ENCODE data around the gene PSMC5.
"Not testable (repeated sequence)": the region's sequence is repeated elsewhere in the genome, so short reads cannot be mapped to it uniquely, and the experiment has no call there.

Gene PSMC5

DNA sequence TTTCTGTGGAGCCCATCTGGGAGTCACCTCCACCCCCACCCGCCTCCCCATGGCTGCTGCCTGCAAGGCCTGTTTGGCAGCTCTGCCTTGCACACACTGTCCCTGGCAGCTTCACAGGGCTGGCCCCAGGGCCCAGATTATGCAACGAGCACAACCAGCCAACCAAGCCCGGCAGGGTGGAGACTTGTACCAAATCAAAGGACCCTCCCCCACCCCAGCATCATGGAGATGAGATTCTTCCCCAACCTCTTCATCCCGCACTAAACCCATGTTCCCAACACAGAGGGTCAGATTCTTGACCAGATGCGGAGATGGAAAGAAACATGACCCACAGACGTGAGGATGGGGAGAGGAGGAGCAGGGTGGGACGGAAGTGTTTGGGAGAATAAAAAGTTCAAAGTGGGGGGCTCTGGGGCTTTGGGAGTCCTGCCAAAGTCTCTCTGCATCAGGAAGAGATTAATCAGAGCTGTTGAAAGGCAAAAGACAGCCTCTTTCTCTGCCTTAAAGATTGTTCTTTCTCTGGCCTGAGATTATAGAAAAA is 11.5 kb downstream of the PSMC5 start:
- DNase-seq = peak in 54 of 56 donors; percentile 47 to 95 (median 82)

DNA sequence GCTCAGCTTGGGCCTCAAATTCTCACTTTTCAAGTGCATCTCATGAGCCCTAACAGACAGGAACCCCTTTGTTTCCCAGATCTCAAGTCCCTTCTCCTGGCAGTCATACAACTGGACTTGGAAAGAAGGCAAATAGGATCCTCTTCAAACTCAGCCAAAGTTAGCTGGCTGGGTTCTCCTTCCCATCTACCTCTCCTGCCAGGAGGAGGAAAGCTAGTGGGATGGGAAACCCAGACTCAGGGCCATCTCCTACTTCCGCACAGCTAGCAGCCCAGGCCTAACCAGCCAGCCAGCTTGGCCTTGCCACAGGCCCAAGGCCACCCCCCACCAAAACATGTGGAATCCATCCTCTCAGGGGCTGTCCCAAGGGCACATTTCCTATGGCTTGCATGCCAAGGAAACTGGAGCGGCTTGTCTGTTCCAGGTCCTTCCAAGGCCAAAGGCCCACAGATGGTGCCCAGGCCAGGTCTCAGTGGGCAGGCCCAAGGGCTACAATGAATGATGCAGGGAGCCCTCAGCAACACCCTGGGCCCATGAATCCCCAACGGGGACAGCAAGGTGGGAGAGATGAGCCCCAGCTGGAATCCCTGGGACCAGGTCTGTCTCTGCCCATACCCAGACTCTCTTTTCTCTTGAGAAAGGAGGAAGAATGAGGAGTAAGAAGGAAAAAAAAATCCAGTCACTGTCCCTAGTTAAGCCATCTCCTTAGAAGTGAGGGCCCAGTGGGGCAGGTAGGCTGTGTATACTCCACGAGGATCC is 13.5 kb downstream of the PSMC5 start:
- peak in 7 of 56 donors; percentile 15 to 33 (median 24) for DNase-seq

DNA sequence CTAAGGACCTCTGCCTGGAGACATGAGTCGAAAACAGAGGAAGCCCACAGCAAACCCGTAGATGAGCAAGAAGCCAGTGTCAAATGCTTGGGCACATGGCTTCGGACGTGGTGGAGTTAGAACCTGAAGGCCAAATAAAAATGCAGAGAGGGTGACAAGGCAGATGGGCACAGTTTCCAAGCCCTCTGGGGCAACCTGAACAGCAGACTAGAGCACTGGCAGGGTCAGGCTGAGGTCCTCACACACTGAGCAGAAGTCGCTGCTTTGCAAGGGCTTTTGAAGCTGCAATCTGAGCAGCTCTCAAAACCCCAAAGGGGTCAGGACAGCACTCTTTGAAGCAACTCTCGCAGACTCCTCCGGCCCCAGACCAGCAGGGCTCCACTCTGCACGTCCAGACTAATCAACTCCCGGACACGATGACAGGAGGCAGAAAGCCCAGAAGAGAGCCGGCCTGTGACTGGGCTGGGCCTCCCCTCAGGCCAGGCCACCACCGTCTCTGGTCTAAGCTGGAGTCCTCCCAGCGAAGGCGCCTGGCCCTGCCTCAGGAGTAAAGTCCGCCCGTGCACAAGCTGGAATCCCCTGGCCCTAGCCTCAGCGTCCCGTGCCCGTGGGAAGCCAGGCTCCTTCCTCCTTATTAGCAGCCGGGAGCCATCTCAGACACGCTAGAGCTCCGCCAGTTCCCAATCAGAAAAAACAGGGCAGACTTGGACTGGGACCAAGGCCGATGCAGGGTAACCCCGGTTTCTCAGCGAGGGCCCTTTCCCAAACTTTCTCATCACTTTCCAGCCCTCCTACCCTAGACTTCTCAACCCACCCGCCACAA is 14.3 kb downstream of the PSMC5 start:
- DNase-seq = peak in 38 of 56 donors; percentile 15 to 72 (median 46)

DNA sequence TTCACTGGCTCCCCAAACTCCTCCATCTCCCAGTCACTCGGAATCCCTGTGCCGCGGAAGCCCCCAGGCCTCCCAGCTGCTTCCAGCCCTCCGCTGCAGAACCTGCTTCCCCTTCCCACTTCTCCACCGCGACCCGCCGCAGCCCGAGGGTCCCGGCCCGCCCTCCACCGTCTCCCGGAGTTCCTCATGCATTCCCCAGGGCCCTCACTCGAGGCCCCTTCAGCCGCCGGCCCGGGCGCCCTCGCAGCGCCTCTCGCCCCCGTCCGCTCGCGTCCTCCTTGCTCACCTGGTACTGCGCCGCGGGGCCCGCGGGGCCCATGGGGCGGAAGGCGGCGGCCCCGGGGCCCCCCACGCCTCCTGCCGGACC is 14.9 kb downstream of the PSMC5 start:
- peak in 6 of 56 donors; percentile 45 to 63 (median 53) for DNase-seq

DNA sequence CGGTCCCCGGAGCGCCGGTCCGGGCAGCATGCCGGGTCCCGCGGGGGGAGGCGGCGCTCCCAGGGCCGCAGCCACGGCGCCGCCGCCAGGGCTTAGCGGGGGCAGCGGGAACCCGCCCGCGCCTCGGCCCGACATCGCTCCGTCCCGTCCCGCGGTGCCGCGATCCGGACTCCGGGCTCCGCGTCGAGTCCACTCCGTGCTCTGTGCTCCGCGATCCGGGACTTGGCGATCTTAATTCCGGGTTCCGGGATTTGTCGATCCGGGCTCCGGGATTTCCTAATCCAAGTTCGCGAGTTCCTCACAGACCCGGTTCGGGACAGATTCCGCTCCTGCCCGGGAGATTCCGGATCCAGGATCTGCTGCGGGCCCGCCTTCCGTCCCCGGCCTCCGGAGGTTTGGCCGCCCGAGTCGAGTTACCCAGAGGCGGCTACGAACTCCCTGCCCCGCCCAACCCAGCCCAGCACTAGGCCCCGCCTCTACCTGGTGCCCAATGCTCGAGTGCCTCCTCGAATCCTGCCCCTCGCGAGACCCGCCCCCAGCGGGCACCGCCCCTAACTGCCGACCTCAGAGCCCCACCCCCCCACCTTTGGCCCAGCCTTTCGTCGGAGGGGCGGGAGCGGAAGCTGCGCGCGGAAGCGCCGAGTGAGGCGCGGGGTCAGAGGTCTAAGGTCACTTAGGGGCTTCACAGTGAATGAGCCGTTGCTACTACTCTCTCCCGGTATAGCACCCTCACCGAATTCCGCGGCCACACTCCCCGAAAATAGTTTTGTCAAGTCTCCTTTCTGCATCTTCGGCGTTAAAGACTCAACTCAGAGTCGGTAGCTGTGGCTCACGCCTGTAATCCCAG is 15.5 kb downstream of the PSMC5 start, which contains the start of gene SMARCD2:
SMARCD2 (minus strand) TSS at position 146 of the 847 bp plus-strand sequence; CDS start at position 135, 11 bp downstream.
- peak; percentile 81 to 100 (median 97) for DNase-seq

DNA sequence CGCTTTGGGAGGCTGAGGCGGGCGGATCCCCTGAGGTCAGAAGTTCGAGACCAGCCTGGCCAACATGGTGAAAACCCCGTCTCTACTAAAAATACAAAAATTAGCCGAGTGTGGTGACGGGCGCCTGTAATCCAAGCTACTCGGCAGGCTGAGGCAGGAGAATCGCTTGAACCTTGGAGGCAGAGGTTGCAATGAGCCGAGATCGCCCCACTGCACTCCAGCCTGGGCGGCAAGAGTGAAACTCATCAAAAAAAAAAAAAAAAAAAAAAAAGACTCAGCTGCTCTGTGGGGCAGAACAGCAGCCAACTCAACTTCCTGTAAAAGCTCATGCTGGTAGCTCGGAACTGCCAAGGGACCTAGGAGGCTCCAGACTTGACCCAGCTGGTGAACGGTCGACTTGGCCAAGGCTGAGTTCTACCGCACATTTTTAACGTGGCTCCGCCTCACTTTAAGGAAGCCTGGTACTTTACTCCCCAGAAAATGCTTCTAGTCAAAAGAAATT is 16.2 kb downstream of the PSMC5 start:
- peak in 7 of 56 donors; percentile 17 to 27 (median 22) for DNase-seq

DNA sequence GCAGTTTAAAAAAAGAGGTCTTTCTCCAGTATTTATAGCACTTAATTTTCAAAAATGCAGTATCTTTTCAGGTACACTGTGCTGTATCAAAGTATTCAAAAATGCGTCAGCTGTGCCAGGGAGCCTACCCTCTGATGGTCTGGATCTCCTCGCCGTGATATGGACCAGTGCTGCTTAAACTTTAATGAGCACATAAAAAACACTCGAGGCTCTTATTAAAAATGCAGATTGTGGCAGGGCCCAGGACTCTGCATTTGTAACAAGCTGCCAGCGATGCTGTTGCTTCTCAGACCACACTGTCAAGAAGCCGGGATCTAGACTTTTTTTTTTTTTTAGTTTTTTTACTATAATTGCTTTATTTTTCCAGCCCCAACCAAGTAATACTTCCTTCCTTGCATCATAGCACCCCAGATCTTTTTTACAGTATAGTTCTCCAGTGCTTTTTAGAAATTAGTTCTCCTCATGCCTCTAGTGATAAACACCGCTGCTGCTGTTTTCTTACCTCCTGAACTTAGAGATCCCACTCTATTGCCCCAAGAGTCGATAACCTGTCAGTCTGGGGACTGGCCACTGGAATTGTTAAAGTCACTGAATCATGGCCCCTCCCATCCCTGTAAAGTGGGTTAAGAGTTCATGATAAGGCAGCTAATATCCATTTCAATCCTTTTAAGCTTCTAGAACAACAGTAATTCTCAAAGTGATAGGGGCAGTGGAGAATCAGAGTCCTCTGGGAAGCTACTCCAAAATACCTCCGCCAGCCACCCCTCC is 16.9 kb downstream of the PSMC5 start:
- no peak for DNase-seq

DNA sequence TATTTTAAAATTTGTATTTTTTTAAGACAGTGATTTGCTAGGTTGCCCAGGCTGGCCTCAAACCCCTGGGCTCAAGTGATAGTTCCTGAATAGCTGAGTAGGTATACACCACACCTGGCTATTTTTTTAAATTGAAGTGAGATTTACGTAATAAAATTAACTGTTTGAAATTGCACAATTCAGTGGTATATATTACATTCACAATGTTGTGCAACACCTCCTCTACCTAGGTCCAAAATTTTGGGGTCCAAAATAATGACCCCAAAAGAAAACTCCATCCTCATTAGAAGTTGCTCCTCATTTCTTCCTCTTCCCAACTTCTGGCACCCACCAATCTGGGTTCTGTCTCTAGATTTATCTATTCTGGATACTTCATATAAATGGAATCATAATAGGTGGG is 18.3 kb downstream of the PSMC5 start:
- DNase-seq = no peak

DNA sequence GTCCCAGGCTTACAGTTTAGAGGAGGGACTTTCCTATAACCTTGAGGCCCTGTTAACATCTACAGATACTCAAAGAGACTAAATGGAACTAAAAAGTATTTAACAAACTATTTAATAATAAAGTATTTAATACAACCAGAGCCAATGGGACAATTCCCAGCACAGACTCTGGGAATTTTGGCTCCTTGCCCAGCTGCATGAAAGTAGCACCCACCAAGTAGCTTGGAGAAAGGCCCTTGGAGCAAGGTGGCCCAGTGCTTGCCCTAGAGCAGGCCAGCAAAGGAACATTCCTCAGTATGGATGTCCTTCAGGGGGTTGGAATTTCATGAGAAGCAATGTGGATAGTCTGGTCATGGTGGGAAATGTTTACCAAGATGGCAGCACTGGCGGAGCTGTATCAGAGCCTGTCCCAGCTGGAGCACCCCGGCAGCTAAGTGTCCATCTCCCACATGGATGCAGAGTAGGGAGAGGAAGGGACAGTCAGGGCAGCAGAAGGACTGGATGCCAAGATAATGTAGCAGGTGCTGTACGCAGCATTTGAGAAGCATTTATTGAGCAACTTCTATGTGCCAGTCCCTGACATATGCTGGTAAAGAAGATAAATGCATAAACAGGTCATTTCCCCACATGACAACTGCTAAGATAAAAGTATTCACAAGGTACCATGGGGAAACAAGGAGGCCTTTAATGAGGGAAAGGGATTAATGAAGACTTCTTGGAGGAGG is 20.5 kb downstream of the PSMC5 start:
- DNase-seq = no peak

DNA sequence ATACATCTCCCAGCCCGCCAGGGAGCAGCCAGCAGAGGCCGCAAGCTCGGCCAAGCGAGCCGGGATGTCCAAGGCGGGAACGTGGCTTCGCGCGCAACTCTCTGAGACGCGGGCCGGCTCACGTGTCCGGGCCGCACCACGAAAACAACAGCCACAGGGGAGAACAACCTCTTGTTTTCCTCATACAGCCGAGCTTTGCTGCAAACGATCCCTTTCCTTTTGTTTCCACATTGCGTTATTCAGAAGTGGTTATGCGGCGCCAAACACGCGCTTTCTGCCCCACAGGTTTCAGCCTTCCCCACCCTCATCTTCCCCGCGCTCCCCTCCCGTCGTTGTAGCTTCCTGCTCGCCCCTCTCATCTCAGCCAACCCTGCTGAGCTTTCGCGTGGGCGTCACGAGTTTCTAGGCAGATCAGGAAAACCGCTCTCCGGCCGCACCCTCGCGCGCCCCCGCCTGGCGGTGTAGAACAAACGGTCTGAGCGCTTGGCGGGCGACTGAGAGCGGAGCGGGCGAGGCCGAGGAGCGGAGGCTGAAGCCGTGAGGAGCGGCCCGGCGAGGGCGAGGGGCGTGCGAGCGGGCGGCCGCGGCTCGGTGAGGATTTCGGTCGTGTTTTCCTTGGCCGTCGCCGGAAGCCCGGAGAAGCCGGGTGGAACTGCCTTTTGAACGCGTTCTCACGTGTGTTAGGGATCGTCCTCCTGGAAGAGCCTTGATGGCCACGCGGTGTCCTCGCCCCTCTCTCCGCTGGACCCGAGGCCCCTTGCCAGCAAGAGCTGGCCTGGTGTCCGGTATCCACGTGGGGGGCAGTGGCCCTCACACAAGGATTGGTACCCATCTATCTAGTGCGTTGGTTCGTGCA is 21.8 kb downstream of the PSMC5 start:
- DNase-seq = peak in 55 of 56 donors; percentile 44 to 90 (median 79)

DNA sequence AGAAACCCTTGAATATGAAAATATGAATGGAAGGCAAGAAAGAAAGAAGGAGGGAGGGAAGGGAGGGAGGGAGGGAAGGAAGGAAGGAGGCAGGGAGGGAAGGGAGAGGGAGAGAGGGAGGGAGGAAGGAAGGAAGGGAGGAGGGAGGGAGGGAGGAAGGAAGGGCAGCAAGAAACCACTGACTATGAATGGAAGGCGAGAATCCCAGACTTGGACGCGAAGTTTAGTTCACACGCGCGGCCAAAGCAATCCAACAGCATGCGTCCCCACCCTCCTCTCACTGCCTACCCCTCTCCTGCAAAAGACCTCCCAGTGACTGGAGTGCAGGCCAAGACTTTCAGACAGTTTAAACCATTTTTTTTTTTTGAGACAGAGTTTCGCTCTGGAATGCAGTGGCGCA is 23.2 kb downstream of the PSMC5 start:
- no peak for DNase-seq

DNA sequence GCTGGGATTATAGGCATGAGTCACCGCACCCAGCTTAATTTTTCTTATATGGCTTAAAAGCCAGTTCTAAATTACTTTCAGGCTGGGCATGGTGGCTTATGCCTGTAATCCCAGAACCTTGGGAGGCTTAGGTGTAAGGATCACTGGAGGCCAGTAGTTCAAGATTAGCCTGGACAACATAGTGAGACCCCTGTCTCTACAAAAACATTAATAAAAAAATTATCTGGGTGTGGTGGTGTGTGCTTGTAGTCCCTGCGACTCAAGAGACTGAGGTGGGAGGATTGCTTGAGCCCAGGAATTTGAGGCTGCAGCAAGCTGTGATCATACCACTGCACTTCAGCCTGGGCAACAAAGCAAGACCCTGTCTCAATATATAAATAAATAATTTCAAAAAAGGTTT is 26.0 kb downstream of the PSMC5 start:
- no peak for DNase-seq

DNA sequence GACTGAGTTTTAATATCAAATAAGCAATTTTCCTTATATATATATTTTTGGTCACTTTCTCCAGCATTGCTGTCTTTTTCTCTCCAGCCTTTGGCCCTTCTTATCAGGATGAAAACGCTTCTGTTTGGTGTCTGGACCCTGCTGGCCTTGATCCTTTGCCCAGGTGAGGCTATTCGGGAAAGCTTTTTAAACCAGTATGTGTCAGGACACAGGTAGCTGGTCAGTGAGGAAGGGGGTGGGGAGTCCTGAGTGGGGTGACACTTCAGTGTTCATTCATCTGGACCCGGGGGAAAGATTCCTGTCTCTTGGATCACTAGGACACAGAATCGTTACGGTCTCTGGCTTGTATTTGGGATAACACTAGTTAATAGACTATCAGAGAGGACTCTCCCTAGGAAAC is 27.5 kb downstream of the PSMC5 start:
- no peak for DNase-seq

DNA sequence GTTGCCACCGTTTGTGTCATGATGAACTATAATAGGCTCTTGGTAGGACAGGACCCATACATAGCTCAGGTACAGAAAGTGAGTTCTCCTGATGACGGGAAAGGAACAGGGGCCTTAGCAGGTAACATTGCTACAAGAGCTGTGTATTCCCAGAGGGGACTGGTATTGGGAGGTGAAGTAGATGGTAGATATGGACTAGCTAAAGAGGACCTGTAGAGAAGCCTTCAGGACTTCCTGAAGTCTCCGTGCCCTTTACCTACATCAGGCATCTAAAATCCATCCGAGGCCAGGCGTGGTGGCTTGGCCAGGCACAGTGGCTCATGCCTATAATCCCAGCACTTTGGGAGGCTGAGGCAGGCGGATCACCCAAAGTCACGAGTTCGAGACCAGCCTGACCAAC is 28.0 kb downstream of the PSMC5 start:
- no peak for DNase-seq

DNA sequence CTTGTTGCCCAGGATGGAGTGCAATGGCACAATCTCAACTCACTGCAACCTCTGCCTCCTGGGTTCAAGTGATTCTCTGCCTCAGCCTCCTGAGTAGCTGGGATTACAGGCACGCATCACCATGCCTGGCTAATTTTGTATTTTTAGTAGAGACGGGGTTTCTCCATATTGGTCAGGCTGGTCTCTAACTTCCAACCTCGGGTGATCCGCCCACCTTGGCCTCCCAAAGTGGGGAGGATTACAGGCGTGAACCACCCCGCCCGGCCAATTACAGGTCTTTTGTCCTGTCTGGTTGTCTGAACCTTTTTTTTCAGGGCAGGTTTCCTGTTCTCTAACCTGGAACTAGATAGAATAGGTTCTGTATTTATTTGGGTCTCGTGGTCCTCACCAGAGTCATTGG is 29.2 kb downstream of the PSMC5 start:
- DNase-seq = not testable (repeated sequence)

DNA sequence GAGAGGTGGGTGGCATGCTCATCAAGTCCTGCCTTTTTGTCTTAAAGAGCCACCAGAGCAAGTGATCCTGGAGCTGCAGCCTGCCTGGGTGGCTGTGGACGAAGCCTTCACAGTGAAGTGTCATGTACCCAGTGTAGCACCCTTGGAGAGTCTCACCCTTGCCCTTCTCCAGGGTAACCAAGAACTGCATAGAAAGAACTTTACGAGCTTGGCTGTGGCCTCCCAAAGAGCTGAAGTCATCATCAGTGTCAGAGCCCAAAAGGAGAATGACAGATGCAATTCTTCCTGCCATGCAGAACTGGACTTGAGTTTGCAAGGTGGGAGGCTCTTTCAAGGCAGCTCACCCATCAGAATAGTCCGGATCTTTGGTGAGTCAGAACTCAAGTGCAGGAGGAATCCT is 32.0 kb downstream of the PSMC5 start:
- no peak for DNase-seq

DNA sequence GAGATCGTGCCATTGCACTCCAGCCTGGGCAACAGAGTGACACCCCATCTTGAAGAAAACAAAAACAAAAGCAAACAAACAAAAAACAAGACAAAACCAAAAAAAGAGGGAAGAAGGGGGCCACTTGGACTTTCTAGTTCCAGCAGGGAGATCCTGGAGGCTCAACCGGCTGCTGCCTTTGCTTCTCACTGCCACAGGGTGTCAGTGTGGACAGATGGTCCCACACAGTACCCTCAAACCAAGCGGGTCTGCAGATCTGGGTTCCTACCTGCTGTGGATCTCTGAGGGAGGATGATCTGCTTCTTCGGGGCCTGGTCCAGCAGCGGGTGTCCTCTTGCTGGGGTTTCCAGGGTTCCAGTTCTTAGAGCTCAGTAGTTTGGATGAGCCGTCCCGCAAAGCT is 39.4 kb downstream of the PSMC5 start:
- not testable (repeated sequence) for DNase-seq

DNA sequence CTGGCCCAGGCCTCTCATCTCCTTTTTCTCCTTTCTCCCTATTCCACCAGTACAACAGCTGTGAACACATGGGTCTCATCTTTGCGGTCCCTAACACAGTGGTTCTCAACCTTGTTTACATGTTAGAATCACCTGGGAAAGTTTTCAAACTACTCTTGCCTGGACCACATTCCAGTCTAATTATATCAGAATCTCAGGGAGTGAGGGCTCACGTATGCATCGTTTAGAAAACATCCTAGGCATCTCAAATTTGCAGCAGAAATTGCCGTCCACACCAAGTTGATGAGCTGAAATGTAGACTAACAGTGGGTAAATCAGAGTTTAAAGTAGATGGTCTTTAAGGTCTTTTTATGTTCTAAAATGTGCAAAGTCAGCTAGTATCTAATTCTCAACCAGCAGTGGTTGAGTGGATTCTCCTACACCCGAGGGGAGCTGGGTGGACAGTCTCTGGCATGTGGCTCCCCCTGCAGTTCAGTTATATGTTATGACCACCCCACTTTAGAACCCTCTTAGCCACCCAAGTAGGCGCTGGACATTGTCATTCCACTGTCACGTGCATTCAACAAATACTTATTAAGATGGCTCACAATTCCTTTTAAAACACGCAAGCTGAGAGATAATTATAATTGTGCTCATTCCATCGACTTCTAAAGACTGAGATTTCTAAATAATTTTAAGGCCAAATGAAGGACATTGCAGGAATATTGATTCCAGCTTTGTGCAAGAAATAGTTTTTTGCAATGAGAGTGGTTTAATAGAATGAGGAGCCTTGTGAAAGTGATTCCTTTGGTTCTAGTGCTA is 42.5 kb downstream of the PSMC5 start:
- DNase-seq = not testable (repeated sequence)

Data from amygdala (tissue), 56 donors.